Hematopoietic multipotent progenitor cell treated with erythropoietin and hydrocortisone succinate and interleukin-3 and kit ligand, for 4 days (in vitro differentiated cells): Measurements from ENCODE around the gene ALDH3A1.

Experiments
- DNase-seq: peaks from one replicate; pipeline ENCODE4 v3.0.0-alpha.2; 2015

ALDH3A1 gene

GRCh38 chr17:19718613-19719354 is 29.3 kb downstream of the ALDH3A1 start:
- DNase-seq, result no peak

GRCh38 chr17:19718041-19718612 is 30.0 kb downstream of the ALDH3A1 start:
- DNase-seq, result no peak

GRCh38 chr17:19717411-19717908 is 30.6 kb downstream of the ALDH3A1 start:
- no peak for DNase-seq

- no peak for DNase-seq
Measured at GRCh38 chr17:19717031-19717360, 31.1 kb downstream of the ALDH3A1 start.

GRCh38 chr17:19716108-19717030 is 31.7 kb downstream of the ALDH3A1 start, which contains the start of gene SLC47A2:
Gene SLC47A2, minus strand, starts transcription at chr17:19716584. Its CDS starts 29 bp downstream, at chr17:19716555.
- DNase-seq, result no peak

- DNase-seq, result no peak
Measured at GRCh38 chr17:19714542-19715411, 33.3 kb downstream of the ALDH3A1 start.

GRCh38 chr17:19713901-19714361 is 34.2 kb downstream of the ALDH3A1 start:
- no peak for DNase-seq

- DNase-seq, result no peak
Measured at GRCh38 chr17:19713462-19713861, 34.6 kb downstream of the ALDH3A1 start.

- DNase-seq, result no peak
Measured at GRCh38 chr17:19712436-19713004, 35.6 kb downstream of the ALDH3A1 start.

- DNase-seq, result no peak
Measured at GRCh38 chr17:19709841-19710240, 38.3 kb downstream of the ALDH3A1 start.

- no peak for DNase-seq
Measured at GRCh38 chr17:19708431-19709175, 39.5 kb downstream of the ALDH3A1 start.

GRCh38 chr17:19707728-19708221 is 40.3 kb downstream of the ALDH3A1 start:
- DNase-seq, result no peak

GRCh38 chr17:19706791-19707727 is 41.0 kb downstream of the ALDH3A1 start:
- DNase-seq, result no peak

- DNase-seq, result no peak
Measured at GRCh38 chr17:19705771-19706770, 42.0 kb downstream of the ALDH3A1 start.

- no peak for DNase-seq
Measured at GRCh38 chr17:19705201-19705600, 42.9 kb downstream of the ALDH3A1 start.

GRCh38 chr17:19703828-19704613 is 44.1 kb downstream of the ALDH3A1 start:
- peak; percentile 36 for DNase-seq

- no peak for DNase-seq
Measured at GRCh38 chr17:19703106-19703827, 44.8 kb downstream of the ALDH3A1 start.
